ENCODE data around the gene SF3A1.
A peak's percentile ranks its signal among the peaks of the same experiment; 100 is the strongest.

The SF3A1 gene

GRCh38 chr22:30328466-30329049, 28.1 kb downstream of the SF3A1 start:
- Histone ChIP-seq H3K36me3 (ENCODE audit: control insufficient read depth in 1 of 2, insufficient read depth in 2 of 2, low read length in 2 of 2) (peaks cover 18 to 19% of the 10 kb centered on the region in 2 donors), H3K9me3 (ENCODE audit: control insufficient read depth in 1 of 2, low read length in 2 of 2) (no peaks in the 10 kb centered on the region), H3K4me3 (ENCODE audit: low read depth in 1 of 2, low read length in 2 of 2) (no peak overlapping the region), H3K27me3 (ENCODE audit: low read depth, low read length) (no peaks in the 10 kb centered on the region), H3K4me1 (ENCODE audit: control insufficient read depth in 1 of 2, insufficient read depth in 2 of 2, low read length in 2 of 2) (peaks cover 18 to 24% of the 10 kb centered on the region in 2 donors), H3K27ac (ENCODE audit: low read length) (no peak overlapping the region)

- no peaks in the 10 kb centered on the region for H3K27me3 ChIP-seq (ENCODE audit: low read depth, low read length)
- H3K9me3 ChIP-seq (ENCODE audit: control insufficient read depth in 1 of 2, low read length in 2 of 2), result no peaks in the 10 kb centered on the region
- H3K36me3 ChIP-seq (ENCODE audit: control insufficient read depth in 1 of 2, insufficient read depth in 2 of 2, low read length in 2 of 2), result peaks cover 12% of the 10 kb centered on the region in 2 donors
- H3K4me1 ChIP-seq (ENCODE audit: control insufficient read depth in 1 of 2, insufficient read depth in 2 of 2, low read length in 2 of 2), result peaks cover 18 to 27% of the 10 kb centered on the region in 2 donors
- no peak overlapping the region for H3K4me3 ChIP-seq (ENCODE audit: low read depth in 1 of 2, low read length in 2 of 2)
- H3K27ac ChIP-seq (ENCODE audit: low read length), result peak overlapping the region; percentile 37
These were observed 28.8 kb downstream of the SF3A1 start for GRCh38 chr22:30327864-30328345.

GRCh38 chr22:30326706-30327362, 29.9 kb downstream of the SF3A1 start, which contains the start of gene TBC1D10A:
Gene TBC1D10A (minus strand): TSS chr22:30326941. CDS start chr22:30326881, 60 bp downstream.
- Histone ChIP-seq H3K27ac (ENCODE audit: low read length) (peak within 1 kb of the TSS; percentile 80), H3K36me3 (ENCODE audit: control insufficient read depth in 1 of 2, insufficient read depth in 2 of 2, low read length in 2 of 2) (peaks cover 4% of the 10 kb centered on the region in 2 donors), H3K4me1 (ENCODE audit: control insufficient read depth in 1 of 2, insufficient read depth in 2 of 2, low read length in 2 of 2) (peaks cover 18 to 29% of the 10 kb centered on the region in 2 donors), H3K27me3 (ENCODE audit: low read depth, low read length) (no peaks in the 10 kb centered on the region), H3K9me3 (ENCODE audit: control insufficient read depth in 1 of 2, low read length in 2 of 2) (no peaks in the 10 kb centered on the region), H3K4me3 (ENCODE audit: low read depth in 1 of 2, low read length in 2 of 2) (peak within 1 kb of the TSS; percentile 71 to 74)

- Histone ChIP-seq H3K4me3 (ENCODE audit: low read depth in 1 of 2, low read length in 2 of 2) (peak overlapping the region; percentile 71 to 74), H3K27me3 (ENCODE audit: low read depth, low read length) (no peaks in the 10 kb centered on the region), H3K4me1 (ENCODE audit: control insufficient read depth in 1 of 2, insufficient read depth in 2 of 2, low read length in 2 of 2) (peaks cover 18 to 33% of the 10 kb centered on the region in 2 donors), H3K36me3 (ENCODE audit: control insufficient read depth in 1 of 2, insufficient read depth in 2 of 2, low read length in 2 of 2) (peaks cover 4% of the 10 kb centered on the region in 2 donors), H3K27ac (ENCODE audit: low read length) (no peak overlapping the region), H3K9me3 (ENCODE audit: control insufficient read depth in 1 of 2, low read length in 2 of 2) (no peaks in the 10 kb centered on the region)
These were observed 30.4 kb downstream of the SF3A1 start for GRCh38 chr22:30326255-30326705.

GRCh38 chr22:30325724-30326254, 30.9 kb downstream of the SF3A1 start:
- Histone ChIP-seq H3K9me3 (ENCODE audit: control insufficient read depth in 1 of 2, low read length in 2 of 2) (no peaks in the 10 kb centered on the region), H3K27ac (ENCODE audit: low read length) (peak overlapping the region; percentile 80), H3K4me1 (ENCODE audit: control insufficient read depth in 1 of 2, insufficient read depth in 2 of 2, low read length in 2 of 2) (peaks cover 18 to 38% of the 10 kb centered on the region in 2 donors), H3K36me3 (ENCODE audit: control insufficient read depth in 1 of 2, insufficient read depth in 2 of 2, low read length in 2 of 2) (peaks cover 2 to 4% of the 10 kb centered on the region in 2 donors), H3K27me3 (ENCODE audit: low read depth, low read length) (no peaks in the 10 kb centered on the region), H3K4me3 (ENCODE audit: low read depth in 1 of 2, low read length in 2 of 2) (peak overlapping the region; percentile 71 to 74)

- Histone ChIP-seq H3K27ac (ENCODE audit: low read length) (peak overlapping the region; percentile 80), H3K4me1 (ENCODE audit: control insufficient read depth in 1 of 2, insufficient read depth in 2 of 2, low read length in 2 of 2) (peaks cover 18 to 39% of the 10 kb centered on the region in 2 donors), H3K4me3 (ENCODE audit: low read depth in 1 of 2, low read length in 2 of 2) (peak overlapping the region; percentile 71 to 74), H3K36me3 (ENCODE audit: control insufficient read depth in 1 of 2, insufficient read depth in 2 of 2, low read length in 2 of 2) (peaks cover 0 to 4% of the 10 kb centered on the region in 2 donors), H3K9me3 (ENCODE audit: control insufficient read depth in 1 of 2, low read length in 2 of 2) (no peaks in the 10 kb centered on the region), H3K27me3 (ENCODE audit: low read depth, low read length) (no peaks in the 10 kb centered on the region)
These were observed 31.5 kb downstream of the SF3A1 start for GRCh38 chr22:30325065-30325720.

GRCh38 chr22:30324014-30324730, 32.5 kb downstream of the SF3A1 start:
- Histone ChIP-seq H3K4me3 (ENCODE audit: low read depth in 1 of 2, low read length in 2 of 2) (peak overlapping the region; percentile 71 to 74), H3K9me3 (ENCODE audit: control insufficient read depth in 1 of 2, low read length in 2 of 2) (no peaks in the 10 kb centered on the region), H3K4me1 (ENCODE audit: control insufficient read depth in 1 of 2, insufficient read depth in 2 of 2, low read length in 2 of 2) (peaks cover 18 to 50% of the 10 kb centered on the region in 2 donors), H3K27ac (ENCODE audit: low read length) (peak overlapping the region; percentile 80), H3K27me3 (ENCODE audit: low read depth, low read length) (no peaks in the 10 kb centered on the region), H3K36me3 (ENCODE audit: control insufficient read depth in 1 of 2, insufficient read depth in 2 of 2, low read length in 2 of 2) (peaks cover 0 to 4% of the 10 kb centered on the region in 2 donors)

- Histone ChIP-seq H3K4me1 (ENCODE audit: control insufficient read depth in 1 of 2, insufficient read depth in 2 of 2, low read length in 2 of 2) (peaks cover 18 to 59% of the 10 kb centered on the region in 2 donors), H3K27ac (ENCODE audit: low read length) (no peak overlapping the region), H3K27me3 (ENCODE audit: low read depth, low read length) (no peaks in the 10 kb centered on the region), H3K9me3 (ENCODE audit: control insufficient read depth in 1 of 2, low read length in 2 of 2) (no peaks in the 10 kb centered on the region), H3K4me3 (ENCODE audit: low read depth in 1 of 2, low read length in 2 of 2) (no peak overlapping the region), H3K36me3 (ENCODE audit: control insufficient read depth in 1 of 2, insufficient read depth in 2 of 2, low read length in 2 of 2) (peaks cover 0 to 4% of the 10 kb centered on the region in 2 donors)
These were observed 33.4 kb downstream of the SF3A1 start for GRCh38 chr22:30323246-30323645.

- H3K36me3 ChIP-seq (ENCODE audit: control insufficient read depth in 1 of 2, insufficient read depth in 2 of 2, low read length in 2 of 2), result peaks cover 0 to 4% of the 10 kb centered on the region in 2 donors
- no peak overlapping the region for H3K27ac ChIP-seq (ENCODE audit: low read length)
- peaks cover 14 to 65% of the 10 kb centered on the region in 2 donors for H3K4me1 ChIP-seq (ENCODE audit: control insufficient read depth in 1 of 2, insufficient read depth in 2 of 2, low read length in 2 of 2)
These were observed 35.2 kb downstream of the SF3A1 start for GRCh38 chr22:30321461-30321860.

GRCh38 chr22:30320021-30320556, 36.6 kb downstream of the SF3A1 start:
- Histone ChIP-seq H3K4me1 (ENCODE audit: control insufficient read depth in 1 of 2, insufficient read depth in 2 of 2, low read length in 2 of 2) (peaks cover 6 to 64% of the 10 kb centered on the region in 2 donors), H3K36me3 (ENCODE audit: control insufficient read depth in 1 of 2, insufficient read depth in 2 of 2, low read length in 2 of 2) (peaks cover 0 to 4% of the 10 kb centered on the region in 2 donors), H3K9me3 (ENCODE audit: control insufficient read depth in 1 of 2, low read length in 2 of 2) (no peaks in the 10 kb centered on the region), H3K4me3 (ENCODE audit: low read depth in 1 of 2, low read length in 2 of 2) (no peak overlapping the region), H3K27ac (ENCODE audit: low read length) (no peak overlapping the region), H3K27me3 (ENCODE audit: low read depth, low read length) (no peaks in the 10 kb centered on the region)

More at GRCh38 chr22:30321461-30321860, 35.2 kb downstream of the SF3A1 start:
- Histone ChIP-seq H3K27me3 (ENCODE audit: low read depth, low read length) (no peaks in the 10 kb centered on the region), H3K4me3 (ENCODE audit: low read depth in 1 of 2, low read length in 2 of 2) (no peak overlapping the region), H3K9me3 (ENCODE audit: control insufficient read depth in 1 of 2, low read length in 2 of 2) (no peaks in the 10 kb centered on the region)
